Chondrocyte (in vitro differentiated cells): ENCODE data around the gene ANAPC1. TPM values are rescaled to one million over a fixed set of nuclear protein-coding genes. Genes with fewer than 3 reads are reported as not detected.
"Not testable (repeated sequence)": the region's sequence is repeated elsewhere in the genome, so short reads cannot be mapped to it uniquely, and the experiment has no call there.

ENCODE experiments used
- DNase-seq: peaks from one replicate; pipeline ENCODE4 v3.0.0; 2021; ENCODE audit warnings: mixed read lengths, low spot score
- H3K27ac Mint-ChIP-seq: one replicate; pipeline ENCODE4 v1.8.0; 2021; ENCODE audit warnings: mild to moderate bottlenecking, moderate library complexity, mixed read lengths; ENCODE audit not compliant: unreplicated experiment
- H3K27me3 Mint-ChIP-seq: 2 replicates; pipeline ENCODE4 v1.8.0; 2021; ENCODE audit warnings: low read depth, mixed read lengths
- H3K36me3 Mint-ChIP-seq: 2 replicates; pipeline ENCODE4 v1.8.0; 2021; ENCODE audit warnings: low read depth, mixed read lengths
- H3K4me1 Mint-ChIP-seq: 2 replicates; pipeline ENCODE4 v1.8.0; 2021; ENCODE audit warnings: low read depth, mild to moderate bottlenecking, mixed read lengths
- H3K4me3 Mint-ChIP-seq: one replicate; pipeline ENCODE4 v1.8.0; 2021; ENCODE audit warnings: mild to moderate bottlenecking, moderate library complexity, mixed read lengths; ENCODE audit not compliant: unreplicated experiment
- H3K9me3 Mint-ChIP-seq: 2 replicates; pipeline ENCODE4 v1.8.0; 2021; ENCODE audit warnings: low read depth, mixed read lengths
- total RNA-seq: library from RNA; stranded (reverse); gene quantifications from 3 replicates; pipeline ENCODE4 v1.2.1, GENCODE V29; 2021
- TF ChIP-seq, protein P1 (sequence below): fragments of 200-600 bp; sonication (generic); IDR thresholded peaks from 2 replicates; pipeline ENCODE4 v1.5.0; 2021; ENCODE audit warnings: antibody characterized with exemption, mild to moderate bottlenecking, moderate library complexity

ANAPC1 gene
- total RNA-seq, 1 donor from 2014 or later, result 21.7 TPM

GRCh38 chr2:111781443-111782094 is 102.4 kb downstream of the ANAPC1 start:
- H3K4me1 Mint-ChIP-seq, H3K4me3 Mint-ChIP-seq, DNase-seq, H3K36me3 Mint-ChIP-seq, H3K27ac Mint-ChIP-seq, H3K27me3 Mint-ChIP-seq, H3K9me3 Mint-ChIP-seq: not testable (repeated sequence)

DNA sequence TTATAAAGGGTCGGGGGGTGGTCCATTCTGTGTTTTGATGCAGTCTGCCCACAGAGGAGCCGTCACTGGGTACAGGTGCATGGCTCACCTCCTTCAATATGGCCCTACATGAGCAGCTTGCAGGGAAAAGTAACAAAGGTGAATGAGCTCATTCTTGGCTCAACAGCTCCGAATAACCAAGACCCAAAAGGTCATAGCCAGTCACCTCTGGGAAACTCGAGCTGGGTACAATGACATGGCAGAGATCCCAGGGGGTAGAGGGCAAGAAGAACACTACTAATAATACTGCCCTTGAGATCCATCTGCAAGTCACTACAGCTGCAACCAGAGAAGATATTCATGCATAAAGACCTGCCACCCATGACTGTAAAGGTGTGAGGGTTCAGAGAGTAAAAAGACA is 106.8 kb downstream of the ANAPC1 start:
- not testable (repeated sequence) for H3K27ac Mint-ChIP-seq, H3K9me3 Mint-ChIP-seq

DNA sequence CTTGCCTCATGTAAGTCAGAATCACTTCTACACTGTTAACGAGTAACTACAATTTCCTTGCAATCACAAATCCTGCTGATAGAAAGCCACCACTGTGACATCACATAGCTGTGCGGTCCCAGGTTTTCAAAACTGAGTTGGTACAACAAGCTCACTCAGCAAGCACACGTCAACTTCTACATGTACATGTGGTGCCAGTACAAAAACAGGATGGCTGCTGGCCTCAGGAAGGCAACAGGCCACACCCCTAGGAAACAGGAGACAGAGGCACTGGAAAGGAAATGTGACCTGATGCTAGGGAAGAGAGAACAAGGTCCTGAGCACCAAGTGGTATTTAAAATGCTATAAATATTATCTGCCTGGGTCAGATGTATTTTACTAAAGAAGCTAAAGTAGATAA is 107.7 kb downstream of the ANAPC1 start:
- not testable (repeated sequence) for H3K9me3 Mint-ChIP-seq, H3K36me3 Mint-ChIP-seq, H3K4me3 Mint-ChIP-seq, H3K27me3 Mint-ChIP-seq, H3K27ac Mint-ChIP-seq, H3K4me1 Mint-ChIP-seq, DNase-seq

More for the DNA sequence above, 106.8 kb downstream of the ANAPC1 start:
- not testable (repeated sequence) for H3K27me3 Mint-ChIP-seq, H3K36me3 Mint-ChIP-seq, DNase-seq, H3K4me1 Mint-ChIP-seq, H3K4me3 Mint-ChIP-seq

DNA sequence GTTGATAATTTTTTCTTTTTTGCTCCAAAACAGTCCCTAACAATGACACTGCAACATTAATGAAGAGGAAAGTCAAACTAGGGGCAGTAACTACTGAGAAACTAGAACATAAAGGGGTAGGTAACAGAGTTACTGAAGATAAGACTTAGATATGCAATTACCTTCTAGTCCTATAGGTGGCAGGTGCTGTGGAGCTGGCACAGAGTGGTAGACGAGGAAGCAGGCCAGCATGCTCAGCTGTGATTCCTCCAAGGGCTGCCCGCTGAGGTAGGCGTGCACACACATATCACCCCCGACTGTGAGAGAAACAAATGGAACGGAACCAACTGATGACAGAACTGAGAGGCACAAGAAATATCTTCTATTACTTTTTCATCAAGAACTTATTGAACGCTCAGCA is 111.8 kb downstream of the ANAPC1 start:
- not testable (repeated sequence) for DNase-seq, H3K4me1 Mint-ChIP-seq

DNA sequence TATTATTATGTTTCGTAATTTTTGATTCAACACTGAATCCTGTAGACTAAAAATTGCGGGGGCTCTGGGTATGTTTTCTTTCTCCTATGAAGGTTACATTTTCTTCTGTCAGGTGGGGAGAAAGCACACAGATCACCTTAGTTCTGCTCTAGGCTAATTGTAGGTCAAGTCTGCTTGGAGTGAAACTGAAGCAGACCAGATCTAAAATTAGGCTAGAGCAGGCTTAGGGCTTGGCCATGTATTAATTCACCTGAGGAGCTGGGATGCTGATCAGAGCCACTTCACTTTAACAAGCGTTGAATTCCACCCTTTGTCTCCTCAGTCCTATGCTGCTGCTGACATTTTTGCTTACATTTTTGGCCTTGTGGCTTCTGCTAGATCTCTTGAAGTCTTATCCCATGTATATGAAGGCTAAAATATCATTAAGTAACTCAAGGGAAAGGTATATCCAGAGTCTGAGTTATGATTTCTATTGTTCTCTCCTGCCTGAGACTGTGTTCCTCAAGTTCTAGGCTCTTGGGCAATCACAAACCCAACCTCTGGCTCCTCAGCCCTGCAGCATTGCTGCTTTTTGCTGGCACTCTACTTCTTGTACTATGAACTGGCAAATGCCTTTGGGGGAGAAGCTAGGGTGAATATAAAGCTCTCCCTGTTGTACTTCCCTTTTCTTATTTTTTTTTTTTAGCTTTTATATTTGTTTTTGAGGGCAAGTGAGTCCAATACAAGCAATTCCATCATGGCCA is 112.9 kb downstream of the ANAPC1 start:
- not testable (repeated sequence) for H3K4me3 Mint-ChIP-seq, H3K27me3 Mint-ChIP-seq, DNase-seq, H3K9me3 Mint-ChIP-seq, H3K36me3 Mint-ChIP-seq, H3K4me1 Mint-ChIP-seq, H3K27ac Mint-ChIP-seq

More for the DNA sequence above, 111.8 kb downstream of the ANAPC1 start:
- TF ChIP-seq, protein P1, sequence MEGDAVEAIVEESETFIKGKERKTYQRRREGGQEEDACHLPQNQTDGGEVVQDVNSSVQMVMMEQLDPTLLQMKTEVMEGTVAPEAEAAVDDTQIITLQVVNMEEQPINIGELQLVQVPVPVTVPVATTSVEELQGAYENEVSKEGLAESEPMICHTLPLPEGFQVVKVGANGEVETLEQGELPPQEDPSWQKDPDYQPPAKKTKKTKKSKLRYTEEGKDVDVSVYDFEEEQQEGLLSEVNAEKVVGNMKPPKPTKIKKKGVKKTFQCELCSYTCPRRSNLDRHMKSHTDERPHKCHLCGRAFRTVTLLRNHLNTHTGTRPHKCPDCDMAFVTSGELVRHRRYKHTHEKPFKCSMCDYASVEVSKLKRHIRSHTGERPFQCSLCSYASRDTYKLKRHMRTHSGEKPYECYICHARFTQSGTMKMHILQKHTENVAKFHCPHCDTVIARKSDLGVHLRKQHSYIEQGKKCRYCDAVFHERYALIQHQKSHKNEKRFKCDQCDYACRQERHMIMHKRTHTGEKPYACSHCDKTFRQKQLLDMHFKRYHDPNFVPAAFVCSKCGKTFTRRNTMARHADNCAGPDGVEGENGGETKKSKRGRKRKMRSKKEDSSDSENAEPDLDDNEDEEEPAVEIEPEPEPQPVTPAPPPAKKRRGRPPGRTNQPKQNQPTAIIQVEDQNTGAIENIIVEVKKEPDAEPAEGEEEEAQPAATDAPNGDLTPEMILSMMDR, result peak; percentile 35
- H3K4me3 Mint-ChIP-seq, H3K27me3 Mint-ChIP-seq, H3K27ac Mint-ChIP-seq, H3K9me3 Mint-ChIP-seq, H3K36me3 Mint-ChIP-seq: not testable (repeated sequence)

- H3K4me3 Mint-ChIP-seq, DNase-seq, H3K36me3 Mint-ChIP-seq, H3K27me3 Mint-ChIP-seq, H3K27ac Mint-ChIP-seq, H3K9me3 Mint-ChIP-seq, H3K4me1 Mint-ChIP-seq: not testable (repeated sequence)
Observed at GRCh38 chr2:111768266-111769190, 115.5 kb downstream of the ANAPC1 start.

DNA sequence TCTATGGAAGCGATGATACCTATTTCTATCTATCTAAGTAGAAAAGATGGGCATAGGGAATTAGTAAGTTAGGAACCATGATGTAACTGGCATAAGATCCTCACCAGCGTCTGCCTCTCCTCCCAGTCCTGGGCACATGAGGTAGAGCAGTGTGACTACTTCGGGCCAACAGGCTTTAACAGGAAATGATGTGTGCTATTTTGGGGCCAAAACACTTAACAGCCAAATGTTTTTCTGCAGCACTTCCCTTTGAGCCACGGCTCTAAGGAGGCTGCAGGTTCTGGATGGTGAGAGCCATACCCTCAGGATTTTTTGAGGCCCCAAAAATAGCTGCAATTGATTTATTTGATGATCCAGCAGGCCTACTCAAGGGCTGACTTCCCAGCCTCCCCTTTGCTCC is 116.9 kb downstream of the ANAPC1 start:
- H3K27me3 Mint-ChIP-seq, H3K9me3 Mint-ChIP-seq, H3K36me3 Mint-ChIP-seq, DNase-seq, H3K4me1 Mint-ChIP-seq, H3K4me3 Mint-ChIP-seq, H3K27ac Mint-ChIP-seq: not testable (repeated sequence)

DNA sequence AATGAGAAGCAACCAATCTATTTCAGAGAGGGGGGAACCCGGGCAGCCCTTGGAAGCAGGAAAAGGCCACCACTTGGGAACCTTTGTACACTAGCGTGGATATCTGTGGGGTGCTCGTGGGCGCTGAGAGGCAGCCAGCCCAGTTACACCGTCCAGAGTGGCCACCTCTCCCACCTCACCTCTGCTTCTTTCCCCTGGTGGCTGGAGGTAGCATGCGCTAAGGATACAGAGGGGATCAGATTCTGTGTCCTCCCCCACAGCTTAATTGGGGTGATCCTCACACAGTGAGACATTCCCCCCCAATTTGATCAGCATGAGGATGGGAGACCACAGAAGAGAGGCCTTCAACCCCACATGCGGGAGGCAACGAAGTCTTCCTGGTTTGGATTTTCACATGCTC is 117.7 kb downstream of the ANAPC1 start:
- H3K4me1 Mint-ChIP-seq, H3K4me3 Mint-ChIP-seq, DNase-seq, H3K9me3 Mint-ChIP-seq, H3K27ac Mint-ChIP-seq, H3K27me3 Mint-ChIP-seq, H3K36me3 Mint-ChIP-seq: not testable (repeated sequence)

GRCh38 chr2:111764151-111764550 is 119.8 kb downstream of the ANAPC1 start:
- not testable (repeated sequence) for H3K4me3 Mint-ChIP-seq, H3K4me1 Mint-ChIP-seq, DNase-seq, H3K9me3 Mint-ChIP-seq, H3K27ac Mint-ChIP-seq, H3K36me3 Mint-ChIP-seq, H3K27me3 Mint-ChIP-seq

DNA sequence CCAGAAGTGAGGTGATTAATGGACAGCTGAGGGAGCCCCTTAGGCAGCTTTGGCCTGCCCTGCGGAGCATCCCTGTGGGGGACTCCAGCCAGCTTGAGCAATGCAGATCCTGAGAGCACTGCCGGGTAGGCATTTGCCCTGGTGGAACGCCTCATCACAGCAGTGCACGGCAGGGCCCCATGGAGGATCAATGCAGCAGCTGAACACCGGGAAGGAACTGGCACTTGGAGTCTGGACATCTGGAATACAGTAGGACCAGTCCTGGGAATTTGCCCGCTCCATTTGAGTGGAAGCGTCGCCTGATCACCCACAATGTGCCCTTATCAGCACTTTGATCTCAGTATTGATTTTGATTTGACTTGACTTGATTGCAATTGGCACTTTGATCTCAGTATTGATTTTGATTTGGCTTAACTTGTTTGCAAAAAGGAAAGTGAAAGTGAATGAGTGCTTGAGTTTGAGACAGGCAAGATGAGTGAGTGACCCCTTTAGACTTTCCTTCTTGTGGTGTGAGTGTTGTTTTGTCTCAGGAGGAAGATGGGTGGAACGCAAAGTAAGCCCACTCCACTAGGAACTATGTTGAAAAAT is 123.2 kb downstream of the ANAPC1 start:
- H3K9me3 Mint-ChIP-seq, DNase-seq, H3K4me1 Mint-ChIP-seq, H3K4me3 Mint-ChIP-seq, H3K36me3 Mint-ChIP-seq, H3K27ac Mint-ChIP-seq, H3K27me3 Mint-ChIP-seq: not testable (repeated sequence)

DNA sequence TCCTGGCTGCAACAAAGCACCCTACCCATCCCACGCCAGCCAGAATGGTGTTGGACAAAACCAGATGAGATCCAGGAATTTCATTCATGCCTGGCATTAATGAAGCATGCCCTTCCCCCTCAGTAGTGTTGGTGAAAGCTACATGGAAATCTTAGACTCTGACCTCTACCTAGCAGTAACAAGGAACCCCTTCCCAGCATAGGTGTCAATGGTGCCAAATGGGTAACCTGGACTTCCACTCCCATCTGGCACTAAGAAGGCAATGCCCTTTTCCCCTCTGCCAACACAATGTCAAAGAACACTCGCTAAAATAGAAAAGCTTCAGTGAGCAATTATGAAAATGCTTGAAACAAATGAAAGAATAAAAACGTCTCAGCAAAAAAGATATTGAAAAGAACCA is 131.5 kb downstream of the ANAPC1 start:
- not testable (repeated sequence) for H3K9me3 Mint-ChIP-seq, H3K4me1 Mint-ChIP-seq, H3K27me3 Mint-ChIP-seq, DNase-seq, H3K36me3 Mint-ChIP-seq, H3K27ac Mint-ChIP-seq, H3K4me3 Mint-ChIP-seq
